Smooth muscle cell (in vitro differentiated cells): ENCODE measurements around the gene GALNT2. TPM values are rescaled to one million over a fixed set of nuclear protein-coding genes. Genes with fewer than 3 reads are reported as not detected.

Experiments used
- DNase-seq: peaks from one replicate; lab custom pipeline; 2025; ENCODE audit not compliant: unreplicated experiment; lab: John Stamatoyannopoulos, UW
- H2AFZ ChIP-seq: fragments of 200-600 bp; sonication (generic); 2 replicates; pipeline ENCODE4 v1.6.0; 2016; ENCODE audit warnings: antibody characterized with exemption, low read depth, mild to moderate bottlenecking
- H3F3A ChIP-seq: fragments of 200-600 bp; sonication (generic); 2 replicates; pipeline ENCODE4 v1.6.0; 2017; ENCODE audit warnings: antibody characterized with exemption, low read depth
- H3K27ac ChIP-seq: fragments of 200-600 bp; sonication (generic); 2 replicates; pipeline ENCODE4 v1.5.1; 2016; ENCODE audit warnings: low read depth, mild to moderate bottlenecking
- H3K27me3 ChIP-seq: fragments of 200-600 bp; sonication (generic); 2 replicates; pipeline ENCODE4 v1.6.1; 2016; ENCODE audit warnings: low read depth, mild to moderate bottlenecking
- H3K36me3 ChIP-seq: fragments of 200-600 bp; sonication (generic); 2 replicates; pipeline ENCODE4 v1.5.1; 2016; ENCODE audit warnings: low read depth
- H3K4me1 ChIP-seq: fragments of 200-600 bp; sonication (generic); 2 replicates; pipeline ENCODE4 v1.5.1; 2016; ENCODE audit warnings: low read depth
- H3K4me2 ChIP-seq: fragments of 200-600 bp; sonication (generic); 2 replicates; pipeline ENCODE4 v1.6.0; 2016; ENCODE audit warnings: mild to moderate bottlenecking
- H3K4me3 ChIP-seq: fragments of 200-600 bp; sonication (generic); 2 replicates; pipeline ENCODE4 v1.5.1; 2016; ENCODE audit warnings: mild to moderate bottlenecking
- H3K79me2 ChIP-seq: fragments of 200-600 bp; sonication (generic); 2 replicates; pipeline ENCODE4 v1.6.0; 2016; ENCODE audit warnings: low read depth, mild to moderate bottlenecking
- H3K9ac ChIP-seq: fragments of 200-600 bp; sonication (generic); 2 replicates; pipeline ENCODE4 v1.6.0; 2016; ENCODE audit warnings: low read depth
- H3K9me3 ChIP-seq: fragments of 200-600 bp; sonication (generic); replicated peaks from 2 replicates; pipeline ENCODE4 v1.5.1; 2016; ENCODE audit warnings: low read depth
- H4K20me1 ChIP-seq: fragments of 200-600 bp; sonication (generic); 2 replicates; pipeline ENCODE4 v1.6.0; 2016; ENCODE audit warnings: low read depth
- CTCF ChIP-seq: fragments of 200-600 bp; sonication (generic); IDR thresholded peaks from 2 replicates; pipeline ENCODE4 v1.5.1; 2017; ENCODE audit warnings: borderline replicate concordance, mild to moderate bottlenecking, antibody characterized with exemption; ENCODE audit not compliant: insufficient read depth, poor library complexity, severe bottlenecking
- WGBS: methylation state at CpG from one replicate; pipeline ENCODE4 v1.1.7; 2016; ENCODE audit warnings: low lambda C conversion rate; 5-methylcytosine and 5-hydroxymethylcytosine counted together
- polyA plus RNA-seq: library from polyadenylated mRNA; unstranded; fragments of >200 nt; fragmentation: Nextera tagmentation; extraction: Ambion mirVana; gene quantifications from 2 replicates; pipeline ENCODE4 v1.2.1, GENCODE V29; 2016
- total RNA-seq: library from RNA; depleted of rRNA; stranded (reverse); fragments of >200 nt; gene quantifications from 2 replicates; pipeline ENCODE4 v1.2.3, GENCODE V29; 2014

Gene GALNT2
- total and polyA plus RNA-seq, 2 experiments from 2014 or later, result 76.4 to 152 TPM

GRCh38 chr1:230233786-230234185 lies 166.7 kb downstream of the GALNT2 start:
- Histone ChIP-seq H2AFZ (no peak overlapping the region), H3K79me2 (peaks cover 8% of the 10 kb centered on the region)
- 96% methylated on average over 4 of the region's 4 CpGs for WGBS

GRCh38 chr1:230235876-230236275 lies 168.8 kb downstream of the GALNT2 start:
- Histone ChIP-seq H3K4me3 (no peak overlapping the region), H3K27me3 (no peaks in the 10 kb centered on the region), H3K4me1 (peaks cover 3% of the 10 kb centered on the region), H3K36me3 (peaks cover 18% of the 10 kb centered on the region), H3K9ac (no peak overlapping the region), H3K79me2 (peaks cover 4% of the 10 kb centered on the region), H3F3A (peaks cover 4% of the 10 kb centered on the region), H3K9me3 (no peaks in the 10 kb centered on the region), H3K4me2 (no peak overlapping the region), H2AFZ (no peak overlapping the region), H3K27ac (no peak overlapping the region), H4K20me1 (peaks cover 56% of the 10 kb centered on the region)
- WGBS, result 90% methylated on average over 7 of the region's 7 CpGs
- no peak for DNase-seq
- no peak for TF ChIP-seq CTCF

More at GRCh38 chr1:230233786-230234185, 166.7 kb downstream of the GALNT2 start:
- H3K27me3 ChIP-seq, result no peaks in the 10 kb centered on the region
- peaks cover 6% of the 10 kb centered on the region for H3K36me3 ChIP-seq
- H3K27ac ChIP-seq, result no peak overlapping the region
- H3K4me3 ChIP-seq, result no peak overlapping the region
- DNase-seq, result no peak
- H3K4me1 ChIP-seq, result peaks cover 3% of the 10 kb centered on the region
- no peak overlapping the region for H3K4me2 ChIP-seq
- H3K9me3 ChIP-seq, result no peaks in the 10 kb centered on the region
- H4K20me1 ChIP-seq, result peaks cover 76% of the 10 kb centered on the region
- TF ChIP-seq CTCF, result no peak
- H3F3A ChIP-seq, result peaks cover 4% of the 10 kb centered on the region
- no peak overlapping the region for H3K9ac ChIP-seq

GRCh38 chr1:230236301-230237008 lies 169.4 kb downstream of the GALNT2 start:
- H2AFZ ChIP-seq, result no peak overlapping the region
- DNase-seq, result no peak
- no peak for TF ChIP-seq CTCF
- H3K9ac ChIP-seq, result no peak overlapping the region
- no peak overlapping the region for H3K27ac ChIP-seq
- H4K20me1 ChIP-seq, result peaks cover 50% of the 10 kb centered on the region
- WGBS, result 64% methylated on average over 11 of the region's 11 CpGs
- H3K4me1 ChIP-seq, result peaks cover 3% of the 10 kb centered on the region
- no peaks in the 10 kb centered on the region for H3K9me3 ChIP-seq
- H3K27me3 ChIP-seq, result no peaks in the 10 kb centered on the region
- H3K79me2 ChIP-seq, result peaks cover 4% of the 10 kb centered on the region
- peaks cover 4% of the 10 kb centered on the region for H3F3A ChIP-seq
- no peak overlapping the region for H3K4me3 ChIP-seq
- H3K36me3 ChIP-seq, result peaks cover 20% of the 10 kb centered on the region
- no peak overlapping the region for H3K4me2 ChIP-seq

- Histone ChIP-seq H4K20me1 (peaks cover 49% of the 10 kb centered on the region), H3K4me3 (no peak overlapping the region), H3K9ac (no peak overlapping the region), H2AFZ (no peak overlapping the region), H3F3A (peaks cover 4% of the 10 kb centered on the region), H3K4me2 (no peak overlapping the region), H3K27ac (no peak overlapping the region), H3K4me1 (peaks cover 1% of the 10 kb centered on the region), H3K79me2 (peaks cover 4% of the 10 kb centered on the region), H3K9me3 (no peaks in the 10 kb centered on the region), H3K27me3 (no peaks in the 10 kb centered on the region), H3K36me3 (peaks cover 22% of the 10 kb centered on the region)
- WGBS, result 20% methylated on average over 3 of the region's 3 CpGs
- DNase-seq, result no peak
- no peak for TF ChIP-seq CTCF
These were observed 170.0 kb downstream of the GALNT2 start for GRCh38 chr1:230237009-230237370.
